HEK293 (cell line): Measurements from ENCODE around the gene FUT3.

Source experiments
- BCL11B ChIP-seq: fragments of 450-650 bp; formaldehyde crosslinking; IDR thresholded peaks from 2 replicates; pipeline ENCODE4 v1.5.1; 2016; ENCODE audit warnings: low read depth, missing biosample characterization, missing genetic modification characterization
- HIC1 ChIP-seq: fragments of 450-650 bp; formaldehyde crosslinking; IDR thresholded peaks from 2 replicates; pipeline ENCODE4 v1.5.1; 2016; ENCODE audit warnings: missing biosample characterization, missing genetic modification characterization
- HOXA7 ChIP-seq: sonication (generic); formaldehyde crosslinking; IDR thresholded peaks from 2 replicates; pipeline ENCODE4 v1.8.1; 2022; ENCODE audit warnings: missing genetic modification reagents, borderline replicate concordance
- INSM2 ChIP-seq: fragments of 450-650 bp; formaldehyde crosslinking; IDR thresholded peaks from 2 replicates; pipeline ENCODE4 v1.5.1; 2016; ENCODE audit warnings: missing biosample characterization, missing genetic modification characterization
- WT1 ChIP-seq: fragments of 450-650 bp; formaldehyde crosslinking; IDR thresholded peaks from 2 replicates; pipeline ENCODE4 v1.5.1; 2016; ENCODE audit warnings: missing biosample characterization, missing genetic modification characterization
- ZBTB21 ChIP-seq: fragments of 450-650 bp; formaldehyde crosslinking; IDR thresholded peaks from 2 replicates; pipeline ENCODE4 v1.5.1; 2017; ENCODE audit warnings: missing biosample characterization, missing genetic modification characterization
- ZBTB44 ChIP-seq: fragments of 450-650 bp; IDR thresholded peaks from 2 replicates; pipeline ENCODE4 v1.5.1; 2018; ENCODE audit warnings: missing biosample characterization, mild to moderate bottlenecking, missing genetic modification characterization
- ZBTB49 ChIP-seq: fragments of 450-650 bp; formaldehyde crosslinking; IDR thresholded peaks from 2 replicates; pipeline ENCODE4 v1.5.1; 2016; ENCODE audit warnings: missing biosample characterization, missing genetic modification characterization, low read depth
- ZBTB6 ChIP-seq: fragments of 450-650 bp; formaldehyde crosslinking; IDR thresholded peaks from 2 replicates; pipeline ENCODE4 v1.5.1; 2017; ENCODE audit warnings: missing biosample characterization, missing genetic modification characterization
- ZNF10 ChIP-seq: fragments of 450-650 bp; formaldehyde crosslinking; IDR thresholded peaks from 2 replicates; pipeline ENCODE4 v1.5.1; 2017; ENCODE audit warnings: missing biosample characterization, missing genetic modification characterization
- ZNF169 ChIP-seq: fragments of 450-650 bp; formaldehyde crosslinking; IDR thresholded peaks from 2 replicates; pipeline ENCODE4 v1.5.1; 2016; ENCODE audit warnings: missing biosample characterization, missing genetic modification characterization
- ZNF184 ChIP-seq: fragments of 450-650 bp; IDR thresholded peaks from 2 replicates; pipeline ENCODE4 v1.5.1; 2018; ENCODE audit warnings: missing biosample characterization, mild to moderate bottlenecking, missing genetic modification characterization
- ZNF404 ChIP-seq: fragments of 450-650 bp; formaldehyde crosslinking; IDR thresholded peaks from 2 replicates; pipeline ENCODE4 v1.5.1; 2017; ENCODE audit warnings: missing biosample characterization, missing genetic modification characterization
- ZNF416 ChIP-seq: fragments of 450-650 bp; formaldehyde crosslinking; IDR thresholded peaks from 2 replicates; pipeline ENCODE4 v1.5.1; 2016; ENCODE audit warnings: missing biosample characterization, missing genetic modification characterization
- ZNF48 ChIP-seq: fragments of 450-650 bp; formaldehyde crosslinking; IDR thresholded peaks from 2 replicates; pipeline ENCODE4 v1.5.1; 2016; ENCODE audit warnings: missing biosample characterization, missing genetic modification characterization
- ZNF488 ChIP-seq: fragments of 450-650 bp; formaldehyde crosslinking; IDR thresholded peaks from 2 replicates; pipeline ENCODE4 v1.5.1; 2016; ENCODE audit warnings: missing biosample characterization, missing genetic modification characterization
- ZNF549 ChIP-seq: fragments of 450-650 bp; IDR thresholded peaks from 2 replicates; pipeline ENCODE4 v1.5.1; 2018; ENCODE audit warnings: missing biosample characterization, missing genetic modification characterization, mild to moderate bottlenecking, inconsistent platforms, moderate library complexity
- ZNF560 ChIP-seq: fragments of 450-650 bp; formaldehyde crosslinking; IDR thresholded peaks from 2 replicates; pipeline ENCODE4 v1.5.1; 2017; ENCODE audit warnings: missing biosample characterization, missing genetic modification characterization, borderline replicate concordance
- ZNF585B ChIP-seq: fragments of 450-650 bp; formaldehyde crosslinking; IDR thresholded peaks from 2 replicates; pipeline ENCODE4 v1.5.1; 2016; ENCODE audit warnings: missing biosample characterization, missing genetic modification characterization
- ZNF707 ChIP-seq: fragments of 450-650 bp; formaldehyde crosslinking; IDR thresholded peaks from 2 replicates; pipeline ENCODE4 v1.5.1; 2016; ENCODE audit warnings: missing biosample characterization, missing genetic modification characterization
- ZNF791 ChIP-seq: fragments of 450-650 bp; formaldehyde crosslinking; IDR thresholded peaks from 2 replicates; pipeline ENCODE4 v1.5.1; 2016; ENCODE audit warnings: missing biosample characterization, missing genetic modification characterization
- ZNF830 ChIP-seq: fragments of 450-650 bp; IDR thresholded peaks from 2 replicates; pipeline ENCODE4 v1.5.0; 2018; ENCODE audit warnings: missing biosample characterization, missing genetic modification characterization, low read depth, mild to moderate bottlenecking, moderate library complexity
- ZNF837 ChIP-seq: fragments of 450-650 bp; formaldehyde crosslinking; IDR thresholded peaks from 2 replicates; pipeline ENCODE4 v1.5.1; 2016; ENCODE audit warnings: missing biosample characterization, missing genetic modification characterization
- ZSCAN16 ChIP-seq: fragments of 450-650 bp; formaldehyde crosslinking; IDR thresholded peaks from 2 replicates; pipeline ENCODE4 v1.5.1; 2016; ENCODE audit warnings: missing biosample characterization, missing genetic modification characterization
- ZSCAN18 ChIP-seq: fragments of 450-650 bp; formaldehyde crosslinking; IDR thresholded peaks from 2 replicates; pipeline ENCODE4 v1.5.1; 2016; ENCODE audit warnings: missing biosample characterization, missing genetic modification characterization
- ZSCAN5A ChIP-seq: fragments of 450-650 bp; formaldehyde crosslinking; IDR thresholded peaks from 2 replicates; pipeline ENCODE4 v1.5.1; 2016; ENCODE audit warnings: missing biosample characterization, missing genetic modification characterization
- ZXDB ChIP-seq: fragments of 450-650 bp; formaldehyde crosslinking; IDR thresholded peaks from 2 replicates; pipeline ENCODE4 v1.5.1; 2016; ENCODE audit warnings: missing biosample characterization, missing genetic modification characterization

FUT3 gene

GRCh38 chr19:5828661-5829566 lies 22.3 kb downstream of the FUT3 start (continued):
- peak; percentile 22; the same call in 1 of the 2 replicates for TF ChIP-seq ZBTB44 (tag by site-specific recombination)
- no peak for TF ChIP-seq ZSCAN18 (tag by site-specific recombination)
- no peak for TF ChIP-seq ZNF560
- peak; percentile 80 for TF ChIP-seq HIC1 (tag by site-specific recombination)
- TF ChIP-seq ZNF416 (tag by site-specific recombination), result no peak
- TF ChIP-seq ZSCAN5A (tag by site-specific recombination), result no peak
- no peak for TF ChIP-seq ZNF791 (tag by site-specific recombination)
- TF ChIP-seq ZBTB49 (tag by site-specific recombination), result no peak
- no peak for TF ChIP-seq HOXA7
- no peak for TF ChIP-seq ZNF549
- no peak for TF ChIP-seq BCL11B (tag by site-specific recombination)
- no peak for TF ChIP-seq INSM2 (tag by site-specific recombination)
- no peak for TF ChIP-seq ZNF837 (tag by site-specific recombination)
- peak; percentile 71 for TF ChIP-seq ZNF10 (tag by site-specific recombination)
- peak; percentile 73 for TF ChIP-seq ZXDB (tag by site-specific recombination)
- TF ChIP-seq ZNF169 (tag by site-specific recombination), result no peak
- TF ChIP-seq ZNF404 (tag by site-specific recombination), result no peak
- TF ChIP-seq ZBTB21 (tag by site-specific recombination), result no peak
- no peak for TF ChIP-seq ZNF184 (tag by site-specific recombination)
- TF ChIP-seq ZNF830, result no peak
- TF ChIP-seq ZNF48 (tag by site-specific recombination), result no peak
- TF ChIP-seq ZNF585B (tag by site-specific recombination), result no peak
- no peak for TF ChIP-seq ZNF488
- no peak for TF ChIP-seq ZNF707
- 0 out of 2 replicates have a peak, but pooled peaks have one; percentile 65 for TF ChIP-seq ZSCAN16 (tag by site-specific recombination)
- TF ChIP-seq WT1, result no peak
- TF ChIP-seq ZBTB6 (tag by site-specific recombination), result no peak
